HL-60 (cell line): Measurements from ENCODE around the gene CMTM5.

Experiments used
- CTCF ChIP-seq: IDR thresholded peaks from one replicate; pipeline ENCODE4 v1.5.1; 2011; ENCODE audit warnings: low read length, control low read depth, inconsistent platforms; ENCODE audit not compliant: insufficient read depth
- GABPA ChIP-seq: IDR thresholded peaks from 2 replicates; pipeline ENCODE4 v1.6.1; 2012; ENCODE audit warnings: low read depth
- POLR2AphosphoS5 ChIP-seq: IDR thresholded peaks from 2 replicates; pipeline ENCODE4 v1.6.1; 2012; ENCODE audit warnings: low read depth
- SPI1 ChIP-seq: IDR thresholded peaks from 2 replicates; pipeline ENCODE4 v1.6.1; 2012; ENCODE audit warnings: low read depth, mild to moderate bottlenecking, borderline replicate concordance
- TF ChIP-seq, protein P1 (sequence below): IDR thresholded peaks from 2 replicates; pipeline ENCODE4 v1.6.1; 2012; ENCODE audit warnings: low read depth; ENCODE audit not compliant: insufficient replicate concordance

DNA sequence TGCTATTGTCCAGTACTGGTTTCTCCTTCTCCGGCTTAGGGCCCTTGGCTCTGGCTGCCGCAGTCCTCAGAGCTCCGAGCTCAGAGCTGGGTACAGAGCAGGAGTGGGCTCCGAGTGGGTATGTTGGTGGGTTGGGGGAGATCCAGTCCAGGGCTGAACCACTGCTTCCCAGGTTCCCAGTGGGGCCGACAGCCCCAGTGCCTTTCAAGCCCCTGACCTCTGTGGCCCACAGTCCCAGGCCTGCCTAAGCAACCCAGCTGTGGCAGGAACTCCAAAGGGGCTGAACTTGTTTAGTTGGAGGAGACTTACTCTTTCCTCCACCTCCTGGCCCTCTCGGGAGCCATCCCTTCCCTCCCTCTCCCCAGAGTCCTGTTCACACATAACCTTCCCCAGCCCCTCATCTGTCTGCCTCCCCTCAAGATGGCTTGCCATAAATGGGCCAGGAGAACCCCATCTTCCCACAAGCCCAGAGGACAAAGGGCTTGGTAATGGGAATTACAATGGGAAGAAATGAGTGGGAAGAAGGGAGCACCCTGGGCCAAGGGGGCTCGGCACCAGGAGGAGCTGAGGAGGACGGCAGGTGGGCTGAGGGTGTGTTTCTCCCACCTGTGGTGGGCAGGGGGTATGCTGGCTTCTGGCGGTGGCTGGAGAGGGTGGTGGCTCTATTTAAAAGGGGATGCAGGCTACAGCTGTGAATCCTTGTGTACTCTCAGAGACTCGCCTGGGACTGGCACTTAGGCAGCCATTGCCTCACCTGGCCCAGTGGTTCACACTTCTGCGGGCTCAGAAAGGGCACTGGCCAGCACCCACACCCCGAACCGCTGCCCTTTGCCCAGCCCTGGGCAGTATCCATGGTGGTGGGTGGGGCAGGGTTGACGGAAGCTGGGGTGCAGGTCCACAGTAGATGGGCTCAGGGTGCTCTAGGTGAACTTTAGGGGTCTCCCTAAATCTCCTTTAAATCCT lies 35.0 kb downstream of the CMTM5 start:
- TF ChIP-seq CTCF (no peak), SPI1 (no peak), POLR2AphosphoS5 (no peak), GABPA (no peak)
- TF ChIP-seq, protein P1, sequence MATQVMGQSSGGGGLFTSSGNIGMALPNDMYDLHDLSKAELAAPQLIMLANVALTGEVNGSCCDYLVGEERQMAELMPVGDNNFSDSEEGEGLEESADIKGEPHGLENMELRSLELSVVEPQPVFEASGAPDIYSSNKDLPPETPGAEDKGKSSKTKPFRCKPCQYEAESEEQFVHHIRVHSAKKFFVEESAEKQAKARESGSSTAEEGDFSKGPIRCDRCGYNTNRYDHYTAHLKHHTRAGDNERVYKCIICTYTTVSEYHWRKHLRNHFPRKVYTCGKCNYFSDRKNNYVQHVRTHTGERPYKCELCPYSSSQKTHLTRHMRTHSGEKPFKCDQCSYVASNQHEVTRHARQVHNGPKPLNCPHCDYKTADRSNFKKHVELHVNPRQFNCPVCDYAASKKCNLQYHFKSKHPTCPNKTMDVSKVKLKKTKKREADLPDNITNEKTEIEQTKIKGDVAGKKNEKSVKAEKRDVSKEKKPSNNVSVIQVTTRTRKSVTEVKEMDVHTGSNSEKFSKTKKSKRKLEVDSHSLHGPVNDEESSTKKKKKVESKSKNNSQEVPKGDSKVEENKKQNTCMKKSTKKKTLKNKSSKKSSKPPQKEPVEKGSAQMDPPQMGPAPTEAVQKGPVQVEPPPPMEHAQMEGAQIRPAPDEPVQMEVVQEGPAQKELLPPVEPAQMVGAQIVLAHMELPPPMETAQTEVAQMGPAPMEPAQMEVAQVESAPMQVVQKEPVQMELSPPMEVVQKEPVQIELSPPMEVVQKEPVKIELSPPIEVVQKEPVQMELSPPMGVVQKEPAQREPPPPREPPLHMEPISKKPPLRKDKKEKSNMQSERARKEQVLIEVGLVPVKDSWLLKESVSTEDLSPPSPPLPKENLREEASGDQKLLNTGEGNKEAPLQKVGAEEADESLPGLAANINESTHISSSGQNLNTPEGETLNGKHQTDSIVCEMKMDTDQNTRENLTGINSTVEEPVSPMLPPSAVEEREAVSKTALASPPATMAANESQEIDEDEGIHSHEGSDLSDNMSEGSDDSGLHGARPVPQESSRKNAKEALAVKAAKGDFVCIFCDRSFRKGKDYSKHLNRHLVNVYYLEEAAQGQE, result no peak
